DMS53 treated with DMSO at 0.1 percent for 48 hours (cell line): ENCODE results near the gene NXPE3.

Experiments
- DNase-seq: peaks from one replicate; lab custom pipeline; 2025; ENCODE audit not compliant: unreplicated experiment; lab: John Stamatoyannopoulos, UW

Gene NXPE3

GRCh38 chr3:101828691-101829436 lies 49.9 kb downstream of the NXPE3 start:
- DNase-seq: no peak

GRCh38 chr3:101829437-101829830 lies 50.4 kb downstream of the NXPE3 start:
- no peak for DNase-seq

- no peak for DNase-seq
Measured at GRCh38 chr3:101829874-101830273, 50.9 kb downstream of the NXPE3 start.

- DNase-seq: no peak
Measured at GRCh38 chr3:101833446-101833974, 54.5 kb downstream of the NXPE3 start.

- DNase-seq: no peak
Measured at GRCh38 chr3:101835676-101836075, 56.7 kb downstream of the NXPE3 start.

- DNase-seq: no peak
Measured at GRCh38 chr3:101836160-101836559, 57.1 kb downstream of the NXPE3 start.

- DNase-seq: no peak
Measured at GRCh38 chr3:101836652-101837598, 57.9 kb downstream of the NXPE3 start.

- no peak for DNase-seq
Measured at GRCh38 chr3:101838691-101839090, 59.7 kb downstream of the NXPE3 start.

- DNase-seq: no peak
Measured at GRCh38 chr3:101840066-101840465, 61.1 kb downstream of the NXPE3 start.

- no peak for DNase-seq
Measured at GRCh38 chr3:101842245-101842934, 63.4 kb downstream of the NXPE3 start.

- no peak for DNase-seq
Measured at GRCh38 chr3:101842935-101843330, 63.9 kb downstream of the NXPE3 start.

- DNase-seq: no peak
Measured at GRCh38 chr3:101845425-101845824, 66.4 kb downstream of the NXPE3 start.

GRCh38 chr3:101846709-101847108 lies 67.7 kb downstream of the NXPE3 start:
- DNase-seq: no peak

GRCh38 chr3:101847328-101847727 lies 68.3 kb downstream of the NXPE3 start:
- DNase-seq: no peak

GRCh38 chr3:101848326-101848725 lies 69.3 kb downstream of the NXPE3 start:
- no peak for DNase-seq

- peak; percentile 72 for DNase-seq
Measured at GRCh38 chr3:101848754-101849713, 70.0 kb downstream of the NXPE3 start, which contains the start of gene NFKBIZ. Gene NFKBIZ, plus strand, starts transcription at chr3:101849514. Its CDS starts 115 bp downstream, at chr3:101849629.

GRCh38 chr3:101849714-101850245 lies 70.8 kb downstream of the NXPE3 start:
- DNase-seq: no peak

GRCh38 chr3:101850246-101851051 lies 71.4 kb downstream of the NXPE3 start:
- DNase-seq: no peak
